Hepatocyte (in vitro differentiated cells): Measurements from ENCODE around the gene JMJD1C.

Experiments
- CTCF ChIP-seq: fragments of 200-600 bp; sonication (generic); IDR thresholded peaks from 2 replicates; pipeline ENCODE4 v1.5.1; 2016; ENCODE audit warnings: antibody characterized with exemption, mild to moderate bottlenecking; ENCODE audit not compliant: poor library complexity
- EZH2 ChIP-seq: fragments of 200-600 bp; sonication (generic); IDR thresholded peaks from 2 replicates; pipeline ENCODE4 v1.6.1; 2016; ENCODE audit warnings: antibody characterized with exemption, mild to moderate bottlenecking, borderline replicate concordance
- EZH2phosphoT487 ChIP-seq: fragments of 200-600 bp; sonication (generic); IDR thresholded peaks from one replicate; pipeline ENCODE4 v1.6.1; 2018; ENCODE audit warnings: antibody characterized with exemption, mild to moderate bottlenecking, low read depth, moderate library complexity; ENCODE audit not compliant: unreplicated experiment, severe bottlenecking

- TF ChIP-seq CTCF (no peak), EZH2 (no peak), EZH2phosphoT487 (no peak)
Observed at GRCh38 chr10:63257778-63258177, 208.0 kb downstream of the JMJD1C start.
